ENCODE measurements around the gene SPIN1.

The SPIN1 gene

GRCh38 chr9:88437210-88438146, 49.2 kb downstream of the SPIN1 start:
- DNase-seq: no peak

- no peak for DNase-seq
Measured at GRCh38 chr9:88438811-88439210, 50.6 kb downstream of the SPIN1 start.

GRCh38 chr9:88441301-88442007, 53.2 kb downstream of the SPIN1 start:
- no peak for DNase-seq

- no peak for DNase-seq
Measured at GRCh38 chr9:88443480-88444113, 55.4 kb downstream of the SPIN1 start.

DNA sequence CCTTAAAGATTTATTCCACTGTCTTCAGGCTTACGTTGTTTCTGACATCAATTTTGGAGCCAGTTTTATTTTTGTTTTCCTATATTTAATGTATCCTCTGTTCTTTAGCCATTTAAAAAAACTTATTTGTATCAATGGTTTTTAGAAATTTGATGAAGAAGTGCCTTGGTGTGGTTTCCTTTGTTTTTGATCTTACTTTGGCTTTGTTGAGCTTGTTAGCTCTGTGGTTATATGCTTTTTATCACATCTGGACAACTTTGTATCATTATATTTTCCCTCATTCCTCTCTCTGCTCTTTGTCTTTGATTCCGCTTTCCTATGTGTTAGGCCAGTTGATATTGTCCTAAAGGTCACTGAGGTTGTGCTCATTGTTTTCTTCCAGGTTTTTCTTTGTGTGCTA, 58.5 kb downstream of the SPIN1 start:
- no peak for DNase-seq

DNA sequence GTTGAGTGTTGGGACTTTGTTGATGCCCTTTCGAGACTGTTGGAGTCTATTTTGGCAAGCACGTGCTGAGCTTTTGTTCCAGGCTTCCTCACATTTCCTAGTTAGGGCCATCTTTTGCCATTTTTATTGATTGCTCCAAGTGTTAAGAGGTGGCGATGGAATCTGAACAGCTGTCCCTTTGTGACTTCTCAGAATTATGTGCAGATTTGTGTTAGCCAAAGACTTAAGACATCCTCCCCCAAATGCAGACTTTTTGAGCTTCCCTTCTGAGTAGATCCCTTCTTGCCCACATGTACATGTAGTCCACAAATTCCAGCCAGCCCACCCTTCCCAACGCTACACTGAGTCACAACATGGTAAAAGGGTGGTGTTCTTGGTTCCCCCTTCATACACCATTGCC, 59.2 kb downstream of the SPIN1 start:
- no peak for DNase-seq

- DNase-seq: no peak
Measured at GRCh38 chr9:88451160-88451559, 62.9 kb downstream of the SPIN1 start.

GRCh38 chr9:88458716-88459465, 70.6 kb downstream of the SPIN1 start:
- DNase-seq: no peak

DNA sequence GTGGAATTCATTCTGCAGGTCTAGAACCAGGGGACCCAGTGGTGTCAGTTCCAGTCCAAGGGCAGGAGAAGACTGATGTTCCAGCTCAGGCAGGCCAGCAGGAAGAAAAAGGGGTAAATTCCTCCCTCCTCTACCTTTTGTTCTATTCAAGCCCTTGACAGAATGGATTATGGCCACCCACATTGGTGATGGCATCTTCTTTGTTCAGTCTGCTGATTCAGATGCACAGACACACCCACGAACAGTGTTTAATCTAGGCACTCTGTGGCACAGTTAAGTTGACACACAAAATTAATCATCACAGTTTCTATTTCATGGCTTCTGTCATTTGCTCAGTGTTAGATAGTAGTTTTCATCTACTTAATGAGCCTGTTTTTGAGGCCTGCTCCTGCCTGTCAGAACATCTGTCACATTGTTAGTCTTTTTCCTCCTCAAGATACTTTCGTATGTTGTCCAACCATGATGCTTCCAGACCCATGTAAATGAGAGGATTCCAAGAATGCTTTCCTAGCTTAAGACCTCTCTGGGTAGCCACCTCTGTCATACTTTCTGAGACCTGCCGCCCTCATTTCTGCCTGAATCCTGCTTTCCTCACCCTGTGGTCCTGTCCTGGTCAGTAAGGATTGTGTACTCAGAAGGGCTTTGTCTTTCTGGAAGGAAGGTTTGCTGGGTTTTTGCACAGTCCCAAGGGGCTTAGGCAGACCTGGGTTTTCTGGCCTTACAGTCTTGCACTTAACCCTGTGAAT, 72.5 kb downstream of the SPIN1 start:
- no peak for DNase-seq

- no peak for DNase-seq
Measured at GRCh38 chr9:88462191-88462590, 73.9 kb downstream of the SPIN1 start.

- no peak for DNase-seq
Measured at GRCh38 chr9:88464851-88465250, 76.6 kb downstream of the SPIN1 start.

DNA sequence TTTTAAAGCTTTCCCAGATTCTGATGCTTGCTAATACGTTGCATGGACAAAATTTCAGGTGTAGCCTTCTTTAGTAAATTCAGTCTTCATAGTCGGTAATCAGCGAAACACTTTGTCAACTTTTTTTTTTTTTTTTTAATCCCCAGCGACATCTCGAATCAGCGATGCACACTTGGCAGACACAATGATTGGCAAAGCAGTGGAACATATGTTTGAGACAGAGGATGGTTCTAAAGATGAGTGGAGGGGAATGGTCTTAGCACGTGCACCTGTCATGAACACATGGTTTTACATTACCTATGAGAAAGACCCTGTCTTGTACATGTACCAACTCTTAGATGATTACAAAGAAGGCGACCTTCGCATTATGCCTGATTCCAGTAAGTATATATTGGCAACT, 80.0 kb downstream of the SPIN1 start:
- DNase-seq: no peak

- no peak for DNase-seq
Measured at GRCh38 chr9:88476491-88477271, 88.4 kb downstream of the SPIN1 start.

- DNase-seq: no peak
Measured at GRCh38 chr9:88477300-88477751, 89.1 kb downstream of the SPIN1 start.

DNA sequence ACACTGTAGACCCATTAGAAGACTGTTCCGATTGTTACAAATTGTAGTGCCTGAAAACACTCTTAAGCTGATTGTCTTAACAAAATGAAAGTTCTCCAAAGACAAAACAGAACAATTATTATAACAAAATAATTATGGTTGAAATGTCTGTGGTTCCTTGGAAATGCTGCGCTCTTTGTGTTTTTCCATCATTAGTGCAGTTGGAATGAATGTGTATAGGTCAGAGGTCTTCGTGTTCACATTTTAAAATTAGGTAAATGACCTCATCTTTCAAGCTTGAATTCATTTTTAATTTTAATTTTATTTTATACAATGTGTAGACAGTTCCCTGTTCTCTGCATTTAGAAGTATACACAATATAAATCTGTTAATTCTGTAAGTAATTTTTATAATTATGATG, 90.0 kb downstream of the SPIN1 start:
- DNase-seq: no peak

- DNase-seq: no peak
Measured at GRCh38 chr9:88481933-88482332, 93.7 kb downstream of the SPIN1 start.

DNA sequence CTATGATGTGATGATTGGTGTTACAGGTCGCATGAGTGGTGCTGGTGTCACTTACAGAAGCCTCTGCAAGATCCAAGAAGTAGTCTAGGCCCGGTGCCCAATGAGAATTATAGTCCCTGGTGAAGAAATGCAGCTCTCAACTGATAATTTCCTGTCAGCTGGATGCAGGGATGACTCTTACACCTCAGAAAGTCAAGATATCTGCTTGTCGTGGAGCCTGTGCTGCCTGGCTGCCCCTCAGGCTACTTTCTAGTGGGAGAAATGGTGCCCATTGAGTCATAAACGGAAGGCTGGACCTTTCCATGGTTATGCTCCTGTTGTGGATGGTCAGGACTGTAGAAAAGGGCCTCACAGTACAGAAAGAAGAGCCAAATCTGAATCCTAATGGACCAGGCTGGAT, 99.9 kb downstream of the SPIN1 start:
- no peak for DNase-seq

- no peak for DNase-seq
Measured at GRCh38 chr9:88494983-88495721, 106.9 kb downstream of the SPIN1 start.

DNA sequence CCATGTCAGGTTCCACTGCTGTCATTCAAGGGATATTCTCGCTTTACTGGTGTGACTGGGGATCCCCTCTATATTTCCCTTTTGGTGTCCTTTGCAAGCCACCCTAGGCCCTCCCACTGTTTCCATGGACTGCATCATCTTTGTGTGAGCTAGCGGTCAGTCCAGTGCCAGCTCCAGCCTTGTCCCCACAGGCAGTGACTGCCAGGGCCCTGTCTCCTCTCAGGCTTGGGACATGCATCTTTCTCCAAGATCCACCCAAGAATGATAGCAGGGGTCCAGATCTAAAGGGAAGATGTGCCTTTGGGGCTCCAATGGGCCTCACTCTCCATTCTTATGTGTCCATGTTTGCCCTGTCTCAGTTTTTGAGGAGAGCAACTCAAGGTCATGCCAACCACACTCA, 109.0 kb downstream of the SPIN1 start:
- no peak for DNase-seq

DNA sequence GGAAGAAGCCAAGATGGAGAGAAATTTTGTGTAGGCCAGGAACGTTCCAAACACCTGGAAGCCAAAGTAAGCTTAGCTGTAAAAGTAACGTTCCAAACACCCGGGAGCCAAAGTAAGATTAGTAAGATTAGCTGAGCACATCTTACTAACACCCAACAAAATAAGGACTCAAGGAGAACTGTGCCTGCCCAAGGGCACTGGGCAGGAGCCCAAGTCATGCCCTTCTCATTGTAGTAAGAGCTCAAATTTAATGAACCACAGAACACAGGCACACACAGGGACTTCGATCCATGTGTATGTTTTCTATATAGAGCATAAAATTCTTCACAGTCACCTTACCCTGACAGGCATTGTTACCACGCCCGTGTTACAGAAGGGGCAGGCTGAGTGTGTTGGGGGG, 110.6 kb downstream of the SPIN1 start:
- DNase-seq: no peak

- DNase-seq: no peak
Measured at GRCh38 chr9:88501086-88501485, 112.8 kb downstream of the SPIN1 start.
